H7 (cell line): ENCODE results near the gene MRTFB. TPM values are rescaled to one million over a fixed set of nuclear protein-coding genes. Genes with fewer than 3 reads are reported as not detected.

Experiments used
- DNase-seq: peaks from one replicate; pipeline ENCODE4 v3.0.0; 2012
- H3K27me3 ChIP-seq: 2 replicates; pipeline ENCODE4 v1.6.0; 2011; ENCODE audit warnings: mild to moderate bottlenecking, low read length; ENCODE audit not compliant: control insufficient read depth, insufficient read depth
- H3K36me3 ChIP-seq: replicated peaks from 2 replicates; pipeline ENCODE4 v1.5.1; 2011; ENCODE audit warnings: low read length; ENCODE audit not compliant: control insufficient read depth, insufficient read depth
- H3K4me3 ChIP-seq: 2 replicates; pipeline ENCODE4 v1.5.1; 2011; ENCODE audit warnings: low read depth, mild to moderate bottlenecking, control low read depth, low read length, moderate library complexity; ENCODE audit not compliant: insufficient read depth
- total RNA-seq: library from RNA; depleted of rRNA; stranded (reverse); fragments of >200 nt; shearing (Covaris generic); gene quantifications from 2 replicates; pipeline ENCODE4 v1.2.3, GENCODE V29; 2014

MRTFB gene
- total RNA-seq, 1 experiment from 2014 or later: 4.5 TPM

GRCh38 chr16:14223632-14224031 lies 152.5 kb downstream of the MRTFB start:
- no peak for DNase-seq
- H3K4me3 ChIP-seq: no peak overlapping the region
- no peaks in the 10 kb centered on the region; the same call in 1 of the 2 replicates for H3K36me3 ChIP-seq
- no peaks in the 10 kb centered on the region for H3K27me3 ChIP-seq

GRCh38 chr16:14225457-14225856 lies 154.3 kb downstream of the MRTFB start:
- DNase-seq: no peak
- no peaks in the 10 kb centered on the region for H3K27me3 ChIP-seq
- no peak overlapping the region for H3K4me3 ChIP-seq
- no peaks in the 10 kb centered on the region; the same call in 1 of the 2 replicates for H3K36me3 ChIP-seq

DNA sequence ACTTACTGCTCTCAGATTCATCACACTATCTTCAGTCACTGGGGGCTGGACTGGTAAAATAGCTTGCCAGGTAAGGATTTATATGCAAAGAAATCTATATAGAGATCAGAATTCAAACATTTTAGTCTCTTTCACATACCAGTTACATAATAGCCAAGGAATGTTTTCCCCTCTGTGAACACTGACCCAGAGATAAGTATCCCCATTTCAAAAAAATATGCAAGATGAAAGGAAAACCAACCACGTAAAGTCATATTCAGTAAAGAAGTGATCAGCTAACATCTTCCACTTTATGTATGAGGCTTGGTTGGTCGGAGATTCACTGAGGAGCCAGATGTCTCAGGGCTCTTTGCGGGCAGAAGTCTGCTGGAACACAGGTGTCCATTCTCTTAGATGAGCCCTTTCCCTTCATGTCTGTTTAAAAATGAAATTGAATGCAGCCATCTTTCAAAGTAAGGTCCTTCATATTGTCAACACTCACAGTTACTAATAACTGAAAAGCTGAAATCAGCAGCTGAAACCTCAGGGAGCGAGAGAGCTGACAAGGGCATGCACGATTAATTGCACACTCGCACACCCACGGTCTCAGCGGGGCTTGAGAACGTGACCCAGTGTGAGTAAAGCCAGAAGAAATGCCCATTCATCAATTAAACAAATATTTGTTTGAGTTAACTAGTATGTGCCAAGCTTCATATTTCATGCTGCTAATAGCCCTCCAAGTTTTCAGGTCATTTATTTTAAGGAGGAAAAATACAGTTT lies 161.2 kb downstream of the MRTFB start:
- DNase-seq: no peak
- no peak overlapping the region for H3K4me3 ChIP-seq
- no peaks in the 10 kb centered on the region for H3K27me3 ChIP-seq
- H3K36me3 ChIP-seq: peaks cover 2% of the 10 kb centered on the region

- Histone ChIP-seq H3K4me3 (no peak overlapping the region), H3K36me3 (peaks cover 4% of the 10 kb centered on the region), H3K27me3 (no peaks in the 10 kb centered on the region)
- DNase-seq: no peak
These were observed 165.3 kb downstream of the MRTFB start for GRCh38 chr16:14236401-14236800.

- DNase-seq: no peak
- Histone ChIP-seq H3K4me3 (no peak overlapping the region), H3K36me3 (peaks cover 5% of the 10 kb centered on the region), H3K27me3 (no peaks in the 10 kb centered on the region)
These were observed 167.6 kb downstream of the MRTFB start for GRCh38 chr16:14238756-14239155.

GRCh38 chr16:14239791-14240190 lies 168.7 kb downstream of the MRTFB start:
- peaks cover 5% of the 10 kb centered on the region for H3K36me3 ChIP-seq
- H3K27me3 ChIP-seq: no peaks in the 10 kb centered on the region
- no peak for DNase-seq

DNA sequence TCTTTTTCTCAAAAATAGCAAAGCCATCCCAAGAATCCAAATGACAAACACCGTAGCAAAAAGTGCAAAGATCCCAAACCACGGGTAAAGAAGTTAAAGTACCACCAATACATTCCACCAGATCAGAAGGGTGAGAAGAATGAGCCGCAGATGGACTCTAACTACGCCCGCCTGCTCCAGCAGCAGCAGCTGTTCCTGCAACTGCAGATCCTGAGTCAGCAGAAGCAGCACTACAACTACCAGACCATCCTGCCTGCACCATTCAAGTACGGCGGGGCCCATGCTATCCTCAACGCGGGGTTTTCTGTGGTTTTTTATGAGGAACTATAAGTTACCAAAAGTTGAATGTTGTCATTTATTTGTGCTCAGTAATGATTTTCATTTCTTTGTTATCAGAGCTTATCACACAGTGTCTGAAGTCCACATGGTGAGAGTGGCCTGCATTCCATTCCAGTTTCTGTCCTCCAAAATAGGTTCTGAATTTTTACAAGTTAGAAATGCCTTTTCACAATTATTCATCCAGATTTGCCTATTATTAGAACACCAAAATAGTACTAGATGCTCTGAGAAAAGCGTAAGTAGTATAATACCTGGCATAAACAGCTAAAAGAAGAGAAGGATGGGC lies 169.2 kb downstream of the MRTFB start:
- peaks cover 5% of the 10 kb centered on the region for H3K36me3 ChIP-seq
- no peak for DNase-seq
- no peak overlapping the region for H3K4me3 ChIP-seq
- no peaks in the 10 kb centered on the region for H3K27me3 ChIP-seq

More at GRCh38 chr16:14239791-14240190, 168.7 kb downstream of the MRTFB start:
- H3K4me3 ChIP-seq: no peak overlapping the region

DNA sequence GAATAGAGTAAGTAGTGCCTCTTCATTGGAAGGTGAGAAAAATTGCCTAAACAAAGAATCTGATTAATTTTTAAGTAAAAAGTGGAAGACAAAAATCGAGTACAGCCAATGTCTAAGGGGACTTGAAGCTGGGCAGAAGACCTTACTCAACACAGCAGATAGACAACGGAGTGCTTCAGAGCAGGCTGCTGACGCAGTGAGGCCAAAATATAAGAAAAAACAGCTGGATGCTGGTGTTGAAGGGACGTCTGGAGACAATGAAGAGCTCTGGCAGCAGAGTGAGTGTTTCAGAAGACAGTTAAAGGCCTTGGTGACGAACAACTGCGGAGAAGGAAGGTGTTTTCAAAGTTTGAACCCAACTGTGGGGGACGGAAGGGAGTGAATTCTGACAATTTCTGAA lies 169.8 kb downstream of the MRTFB start:
- no peak for DNase-seq
- no peak overlapping the region for H3K4me3 ChIP-seq
- no peaks in the 10 kb centered on the region for H3K27me3 ChIP-seq
- peaks cover 8% of the 10 kb centered on the region for H3K36me3 ChIP-seq

DNA sequence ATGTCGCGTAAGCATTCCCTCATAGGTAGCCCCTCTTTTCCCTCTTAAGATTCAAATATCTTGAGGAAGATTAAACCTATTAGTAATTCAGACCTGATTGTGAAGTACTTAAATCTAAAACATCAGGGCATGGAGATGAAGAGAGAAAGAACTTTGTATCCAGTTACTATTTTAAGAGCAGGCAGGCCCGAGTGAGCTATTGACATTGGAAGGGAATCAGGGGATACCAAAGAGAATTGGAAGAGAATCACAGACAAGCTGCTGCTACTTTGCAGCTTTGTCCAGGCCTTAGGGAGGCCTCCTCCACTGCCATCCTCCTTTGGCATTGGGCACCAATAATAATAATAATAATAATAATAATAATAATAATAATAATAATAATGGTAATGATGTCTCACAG lies 170.5 kb downstream of the MRTFB start:
- Histone ChIP-seq H3K27me3 (no peaks in the 10 kb centered on the region), H3K4me3 (no peak overlapping the region), H3K36me3 (peaks cover 10% of the 10 kb centered on the region)
- DNase-seq: no peak

DNA sequence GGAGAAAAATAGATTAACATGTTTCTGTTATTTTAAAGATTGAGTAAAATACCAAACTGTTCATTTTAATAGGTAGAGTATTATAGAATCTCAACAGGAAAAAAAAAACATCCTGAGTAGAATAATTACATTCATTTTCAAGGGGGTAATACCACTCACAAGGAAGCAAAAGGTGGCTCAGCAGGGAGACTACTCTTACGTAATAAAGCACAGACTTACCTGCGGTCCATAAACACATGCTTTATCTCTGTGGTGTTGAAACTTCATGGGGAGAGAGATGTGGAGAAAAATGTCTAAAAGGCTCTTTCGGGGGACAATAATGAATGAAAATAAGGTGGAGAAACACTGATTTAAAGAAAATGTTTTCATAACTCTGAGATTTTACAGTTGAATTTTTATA lies 171.7 kb downstream of the MRTFB start:
- no peak overlapping the region for H3K4me3 ChIP-seq
- H3K36me3 ChIP-seq: peaks cover 10% of the 10 kb centered on the region
- DNase-seq: no peak
- H3K27me3 ChIP-seq: no peaks in the 10 kb centered on the region

DNA sequence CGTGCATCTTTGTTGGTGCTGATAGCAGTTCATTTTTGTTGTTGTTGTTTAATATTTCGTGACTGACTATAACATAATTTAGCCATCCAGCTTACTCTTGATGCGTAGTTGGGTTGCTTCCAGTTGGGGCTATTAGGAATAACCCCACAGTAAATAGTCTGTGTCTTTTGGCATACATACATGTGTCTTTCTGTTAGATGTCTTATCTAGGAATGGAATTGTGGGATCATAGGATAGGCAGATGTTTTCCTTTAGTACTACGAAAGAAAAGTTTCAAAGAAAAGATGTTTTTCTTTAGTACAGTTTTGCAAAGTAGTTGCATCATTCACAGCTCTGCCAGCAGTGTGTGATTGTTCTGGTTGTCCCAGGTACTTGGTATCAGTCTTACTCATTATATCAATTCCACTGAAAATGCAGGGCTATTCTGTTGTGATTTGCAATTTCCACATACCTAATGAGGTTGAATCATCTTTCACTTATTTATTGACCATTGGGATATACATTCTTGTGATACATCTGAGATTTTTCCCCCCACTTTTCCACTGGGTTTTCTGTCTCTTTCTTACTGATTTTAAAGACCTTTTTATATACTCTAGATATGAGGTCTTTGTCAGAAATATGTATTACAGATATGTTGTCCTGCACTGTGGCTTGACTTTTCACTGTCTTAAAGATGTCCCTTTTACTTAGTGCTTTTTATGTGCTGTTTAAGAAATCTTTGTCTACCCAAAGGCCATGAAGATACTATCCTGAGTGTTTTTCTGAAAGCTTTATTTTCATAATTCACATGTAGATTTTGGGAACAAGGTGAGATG lies 173.3 kb downstream of the MRTFB start:
- H3K36me3 ChIP-seq: peaks cover 10% of the 10 kb centered on the region
- DNase-seq: no peak
- H3K27me3 ChIP-seq: no peaks in the 10 kb centered on the region
- no peak overlapping the region for H3K4me3 ChIP-seq

DNA sequence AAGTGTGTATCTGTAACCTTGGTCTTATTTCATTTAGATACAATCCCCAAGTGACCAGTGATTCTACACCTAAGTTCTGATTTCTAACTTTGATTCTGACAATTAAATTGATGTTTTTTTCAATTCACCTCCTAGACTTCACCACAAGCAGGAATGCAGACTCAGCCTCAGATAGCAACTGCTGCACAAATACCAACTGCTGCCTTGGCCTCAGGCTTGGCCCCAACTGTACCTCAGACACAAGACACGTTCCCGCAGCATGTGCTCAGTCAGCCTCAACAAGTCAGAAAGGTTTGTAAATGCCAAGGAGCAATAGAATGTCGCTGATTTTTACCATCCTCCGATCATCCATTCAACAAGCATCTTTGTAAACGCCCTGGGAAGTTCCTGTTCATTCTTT lies 177.7 kb downstream of the MRTFB start:
- Histone ChIP-seq H3K27me3 (no peaks in the 10 kb centered on the region), H3K4me3 (no peak overlapping the region), H3K36me3 (peaks cover 24% of the 10 kb centered on the region)
- DNase-seq: no peak

DNA sequence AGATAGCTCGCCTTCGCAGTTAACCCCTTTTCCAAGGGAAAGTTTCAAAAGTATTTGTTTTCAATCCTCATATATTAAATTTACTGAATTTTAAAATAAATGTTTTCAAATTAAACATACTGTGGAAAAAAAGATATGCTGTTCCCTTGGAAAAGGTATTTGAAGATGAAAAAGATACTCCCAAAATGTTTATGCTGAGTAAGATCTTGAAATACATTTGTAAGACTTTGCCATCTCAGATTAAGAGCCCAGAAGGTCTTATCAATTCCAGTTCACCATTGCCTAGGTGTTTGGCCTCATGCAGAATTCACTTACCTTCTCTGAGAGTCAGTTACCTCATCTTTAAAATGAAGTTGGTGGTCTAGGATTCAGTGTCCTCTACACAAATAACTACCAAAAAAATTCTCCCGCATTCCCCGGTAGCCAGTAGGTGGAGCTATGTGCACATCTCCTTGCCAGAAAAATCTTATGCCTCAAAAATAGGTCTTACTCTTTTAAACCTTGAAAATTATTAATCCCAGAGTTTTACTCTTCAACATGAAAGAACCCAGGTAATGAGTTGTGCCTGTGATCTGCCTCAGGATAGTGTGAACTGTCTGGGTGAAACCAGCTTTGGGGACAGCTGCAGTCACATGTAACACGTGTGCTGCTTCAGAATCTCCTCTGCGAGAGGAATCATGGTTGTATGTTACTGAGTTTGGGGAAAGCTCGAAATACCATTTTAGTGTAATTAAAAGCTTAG lies 178.3 kb downstream of the MRTFB start:
- peak; percentile 62 for DNase-seq
- H3K36me3 ChIP-seq: peaks cover 25% of the 10 kb centered on the region
- H3K27me3 ChIP-seq: no peaks in the 10 kb centered on the region
- no peak overlapping the region for H3K4me3 ChIP-seq

- no peak for DNase-seq
- Histone ChIP-seq H3K4me3 (no peak overlapping the region), H3K36me3 (peaks cover 24% of the 10 kb centered on the region), H3K27me3 (no peaks in the 10 kb centered on the region)
These were observed 180.3 kb downstream of the MRTFB start for GRCh38 chr16:14251419-14251818.
